DMS53 treated with DMSO at 0.1 percent for 48 hours (cell line): ENCODE results near the gene CAMTA1.

ENCODE experiments used
- DNase-seq: peaks from one replicate; lab custom pipeline; 2025; ENCODE audit not compliant: unreplicated experiment; lab: John Stamatoyannopoulos, UW

CAMTA1 gene

DNA sequence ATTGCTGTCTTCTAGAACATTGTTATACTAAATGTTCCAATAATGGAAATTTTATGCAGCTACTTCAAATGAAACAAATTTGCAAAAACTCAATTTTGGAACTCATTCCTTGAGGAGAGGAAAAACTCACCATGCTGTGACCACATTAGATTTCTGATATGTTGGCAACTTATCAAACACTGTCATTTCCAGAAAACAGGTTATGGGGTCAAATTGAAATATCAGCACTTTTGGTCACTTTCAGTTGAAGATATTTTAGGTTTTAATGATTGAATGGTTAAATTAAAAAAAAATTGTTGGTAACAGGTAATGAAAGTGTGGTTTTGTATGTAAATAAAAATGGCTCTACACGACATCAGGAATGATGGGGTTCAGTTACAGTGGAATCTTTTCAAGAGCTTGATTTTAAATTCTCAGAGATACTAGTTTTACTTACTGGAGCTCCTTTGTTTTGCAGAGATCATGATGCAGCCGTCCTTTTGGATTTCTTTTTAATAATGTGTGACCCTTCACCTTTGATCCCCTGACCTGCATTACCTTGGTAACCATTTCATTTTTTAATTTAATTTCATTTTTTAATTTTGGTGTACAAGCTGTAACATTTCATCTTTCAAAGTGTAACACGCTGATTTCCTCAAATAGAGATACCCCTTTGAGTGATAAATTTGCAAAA lies 86.2 kb downstream of the CAMTA1 start:
- no peak for DNase-seq

DNA sequence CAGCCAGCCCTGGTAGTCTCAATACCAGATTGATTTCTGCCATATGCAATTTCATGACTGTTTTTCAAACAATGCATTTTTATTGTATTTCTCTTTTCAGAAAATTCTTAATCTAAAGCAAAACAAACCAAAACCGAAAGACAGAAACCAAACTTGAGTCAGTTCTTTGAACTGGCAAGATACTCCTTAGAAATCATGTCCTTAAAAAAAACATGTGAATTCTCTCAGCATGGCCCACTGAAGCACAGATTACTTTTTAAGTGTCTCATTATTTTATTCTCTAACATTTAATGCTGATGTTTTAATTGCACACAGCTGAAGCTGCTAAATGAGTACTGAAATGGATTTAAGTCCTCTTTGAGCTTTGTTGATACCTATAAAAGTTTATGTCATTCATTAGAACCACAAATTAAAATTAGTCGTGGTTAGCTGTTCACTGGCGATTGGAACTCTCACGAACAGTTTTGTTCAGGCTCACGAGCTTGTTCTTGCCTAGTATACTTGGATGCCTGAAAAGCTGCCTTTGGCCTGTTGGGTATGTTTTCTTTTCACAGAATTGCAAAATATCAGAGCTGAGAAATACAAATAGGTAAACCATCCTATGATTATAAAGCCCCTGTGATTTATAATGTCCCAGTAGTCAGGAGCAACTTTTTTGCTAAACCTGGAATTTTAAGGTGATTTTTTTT lies 87.5 kb downstream of the CAMTA1 start:
- DNase-seq = no peak

DNA sequence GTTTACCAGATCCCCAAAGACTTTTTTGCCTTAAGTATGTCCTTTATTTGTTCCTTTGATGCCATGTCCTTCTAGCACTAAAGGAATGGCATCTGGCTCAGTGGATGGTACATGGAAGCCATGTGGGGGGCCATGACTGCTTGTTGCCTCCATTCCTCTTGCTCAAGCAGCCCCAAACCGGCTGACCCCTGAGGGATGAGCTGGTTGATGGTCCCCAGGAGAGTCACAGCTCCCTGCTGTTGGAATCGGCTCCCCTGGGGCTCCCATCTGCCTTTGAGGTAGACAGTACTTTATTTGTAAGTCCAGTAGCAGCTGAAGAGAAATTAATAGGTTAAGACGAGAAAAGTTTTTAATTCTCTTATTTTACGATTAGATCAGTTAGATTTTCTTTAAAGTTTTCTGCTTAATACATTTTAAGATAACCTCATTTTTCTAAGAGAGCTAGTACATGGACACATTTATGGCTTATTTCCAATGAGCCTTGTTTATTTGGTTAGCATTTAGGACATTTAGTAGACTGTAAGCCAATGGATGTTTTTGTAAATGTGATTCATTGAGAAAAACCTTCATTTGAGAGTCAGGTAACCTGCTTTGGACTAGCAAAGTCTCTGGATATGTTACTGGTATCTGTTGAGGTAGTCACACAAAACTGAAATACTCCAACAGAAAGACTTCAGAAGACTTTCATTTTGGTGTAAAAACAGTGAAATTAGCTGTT lies 88.2 kb downstream of the CAMTA1 start:
- DNase-seq = no peak

DNA sequence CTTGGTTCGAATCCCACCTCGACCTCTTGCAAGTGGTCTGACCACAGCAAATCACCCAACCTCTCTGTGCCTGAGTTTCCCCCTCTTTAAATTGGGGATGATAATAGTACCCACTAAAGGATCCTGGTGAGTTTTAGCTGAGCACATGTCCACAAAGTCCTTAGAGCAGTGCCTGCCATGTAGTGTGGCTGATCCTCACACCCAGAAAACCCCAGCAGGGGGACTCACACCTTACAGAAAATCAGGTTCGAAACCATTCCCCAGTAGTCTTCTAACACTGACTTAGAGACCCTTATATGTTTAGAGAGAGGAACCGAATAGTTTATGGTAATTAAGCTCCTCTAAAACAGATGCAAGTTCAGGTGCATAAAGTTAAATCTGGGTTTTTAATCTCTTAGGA lies 89.0 kb downstream of the CAMTA1 start:
- no peak for DNase-seq

DNA sequence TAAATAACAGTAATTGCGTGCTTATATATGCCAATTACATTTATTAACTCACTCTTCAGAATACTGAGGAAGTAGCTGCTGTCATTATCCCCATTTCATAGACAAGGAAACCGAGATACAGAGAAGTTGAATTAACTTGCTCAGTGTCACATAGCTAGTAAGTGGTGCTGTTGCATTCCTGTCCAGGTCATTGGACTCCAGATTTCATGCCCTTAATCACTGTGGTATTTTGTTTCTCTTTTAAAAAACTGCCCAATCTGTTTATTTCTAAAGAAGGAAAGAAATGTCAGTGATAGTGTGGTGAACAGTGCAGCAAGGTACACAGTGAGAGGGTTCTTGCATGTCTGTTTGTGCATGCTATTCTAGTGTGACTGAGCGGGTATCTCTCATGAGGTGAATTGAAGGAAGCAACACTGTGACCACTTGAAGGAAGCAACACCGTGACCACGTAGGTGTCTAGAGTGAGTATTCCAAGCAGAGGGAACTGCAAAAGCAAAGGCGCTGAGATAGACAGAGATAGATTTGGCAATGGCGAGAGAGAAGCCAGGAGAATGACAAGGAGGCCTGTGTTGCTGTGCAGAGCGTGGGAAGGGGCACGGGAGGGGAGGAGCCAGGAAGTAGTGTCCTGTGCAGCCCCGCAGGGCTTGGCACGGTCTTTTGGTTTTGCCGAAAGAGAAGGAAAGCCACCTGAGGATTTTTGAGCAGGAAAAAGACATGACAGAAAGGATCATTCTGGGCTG lies 95.9 kb downstream of the CAMTA1 start:
- DNase-seq = no peak

DNA sequence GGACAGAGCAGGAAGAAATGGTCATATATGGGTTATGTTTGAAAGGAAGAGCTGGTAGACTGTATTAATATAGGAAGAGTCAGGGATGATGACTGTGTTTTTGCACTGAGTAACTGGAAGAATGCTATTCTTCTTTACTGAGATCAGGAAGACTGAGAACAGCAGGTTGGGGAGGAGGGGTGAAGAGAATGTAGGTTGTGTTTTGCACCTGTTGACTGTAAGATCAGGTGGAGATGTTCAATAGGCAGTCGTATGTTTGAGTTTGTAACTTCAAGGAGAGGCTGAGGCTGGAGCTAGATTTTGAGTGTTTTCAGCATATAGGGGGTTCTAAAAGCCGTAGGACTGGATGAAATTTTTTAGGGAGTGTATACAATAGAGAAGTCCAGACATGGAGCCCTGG lies 97.2 kb downstream of the CAMTA1 start:
- DNase-seq = no peak

DNA sequence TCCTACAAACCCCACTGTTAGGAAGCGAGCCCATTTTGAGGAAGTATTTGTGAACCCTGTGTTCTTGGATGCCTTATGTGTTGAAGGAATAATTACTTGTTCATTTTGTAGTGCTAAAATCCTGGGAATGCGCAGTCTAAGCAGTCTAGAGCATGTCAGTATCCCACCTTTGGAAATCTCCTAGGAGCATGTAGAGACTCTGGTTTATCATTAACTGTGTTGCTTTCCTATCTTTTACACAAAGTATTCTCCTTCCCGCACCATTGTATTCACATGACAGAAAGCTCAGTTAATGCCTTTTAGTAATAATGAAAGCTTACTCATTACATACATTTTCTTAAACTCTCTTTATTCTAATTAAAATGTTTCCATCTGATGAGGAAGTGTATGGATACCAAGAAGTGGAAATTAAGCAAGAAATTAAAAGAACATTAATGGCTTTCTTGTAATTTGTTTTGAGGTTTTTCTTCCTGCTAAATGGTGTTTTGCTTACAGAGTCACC lies 99.4 kb downstream of the CAMTA1 start:
- no peak for DNase-seq

DNA sequence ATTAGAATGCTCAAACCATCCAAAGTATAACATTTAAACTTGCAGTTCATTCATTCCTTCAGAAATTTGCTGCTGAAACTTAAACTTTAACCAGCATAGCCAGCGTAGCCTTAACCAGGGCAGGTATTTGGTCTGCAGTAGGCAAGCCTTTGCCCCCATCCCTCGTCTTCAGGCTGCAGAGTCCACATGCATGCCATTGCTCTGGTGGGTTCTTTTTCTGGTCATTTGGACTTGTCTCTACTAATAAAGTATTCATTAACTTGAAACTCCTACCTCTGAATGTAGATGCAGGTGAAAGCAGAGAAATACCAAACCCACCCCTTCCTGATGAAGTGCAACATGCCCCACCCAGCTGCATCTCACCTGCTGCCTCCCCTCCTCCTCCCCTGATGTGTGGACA lies 100.2 kb downstream of the CAMTA1 start:
- no peak for DNase-seq

DNA sequence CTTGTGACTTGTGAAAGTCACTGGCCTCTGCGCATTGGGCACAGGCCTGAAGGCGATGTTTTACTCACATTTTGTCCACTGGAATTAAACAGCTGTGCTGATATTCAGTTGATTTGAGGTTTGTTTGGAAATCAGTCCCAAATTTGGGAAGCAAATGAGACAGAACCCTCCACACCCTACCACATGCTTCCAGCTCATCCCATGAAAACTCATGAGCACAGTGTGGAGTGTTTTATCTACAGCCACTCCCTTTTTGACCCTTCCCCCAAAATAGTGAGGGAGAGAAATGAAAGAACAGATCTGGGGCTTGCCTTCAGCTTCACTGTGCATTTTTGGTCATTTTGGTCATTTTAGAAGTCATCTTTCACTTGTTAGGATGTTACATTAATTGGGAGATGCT lies 101.3 kb downstream of the CAMTA1 start:
- DNase-seq = no peak

DNA sequence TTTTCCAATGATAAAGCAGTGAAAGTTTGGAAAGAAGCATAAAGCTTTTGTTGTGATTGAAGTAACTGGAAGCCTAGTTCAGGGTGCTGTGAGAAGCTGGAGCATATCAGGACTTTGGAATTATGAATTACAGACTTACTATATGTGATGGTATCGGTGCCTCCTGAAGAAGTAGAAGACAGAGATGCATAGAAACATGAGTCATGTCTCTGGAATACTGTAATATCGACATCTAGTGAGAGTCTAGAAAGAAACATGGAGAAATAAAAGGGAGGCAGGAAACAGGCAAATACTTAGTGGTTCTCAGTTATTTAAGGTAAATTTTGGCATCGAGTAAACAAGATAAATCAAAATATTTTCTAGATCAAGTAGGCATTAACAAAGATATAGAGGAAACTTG lies 103.0 kb downstream of the CAMTA1 start:
- no peak for DNase-seq

DNA sequence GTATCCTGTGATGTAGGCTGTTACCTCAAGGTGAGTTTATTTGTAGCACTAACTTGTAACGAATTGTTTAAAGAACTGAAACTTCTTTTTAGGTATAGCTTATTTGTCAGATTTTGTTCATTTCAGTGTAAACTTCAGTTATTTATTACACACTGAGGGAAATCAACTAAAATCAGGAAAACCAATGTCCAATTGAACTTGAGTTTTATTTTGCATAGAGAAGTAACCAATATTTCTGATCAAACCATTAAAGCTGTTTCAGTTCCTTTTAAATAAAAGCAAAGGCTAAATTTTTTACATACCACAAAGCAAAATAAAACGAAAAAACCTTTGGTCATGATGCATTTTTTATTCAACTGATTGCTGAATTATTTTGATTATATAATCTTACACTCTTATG lies 103.6 kb downstream of the CAMTA1 start:
- DNase-seq = no peak

DNA sequence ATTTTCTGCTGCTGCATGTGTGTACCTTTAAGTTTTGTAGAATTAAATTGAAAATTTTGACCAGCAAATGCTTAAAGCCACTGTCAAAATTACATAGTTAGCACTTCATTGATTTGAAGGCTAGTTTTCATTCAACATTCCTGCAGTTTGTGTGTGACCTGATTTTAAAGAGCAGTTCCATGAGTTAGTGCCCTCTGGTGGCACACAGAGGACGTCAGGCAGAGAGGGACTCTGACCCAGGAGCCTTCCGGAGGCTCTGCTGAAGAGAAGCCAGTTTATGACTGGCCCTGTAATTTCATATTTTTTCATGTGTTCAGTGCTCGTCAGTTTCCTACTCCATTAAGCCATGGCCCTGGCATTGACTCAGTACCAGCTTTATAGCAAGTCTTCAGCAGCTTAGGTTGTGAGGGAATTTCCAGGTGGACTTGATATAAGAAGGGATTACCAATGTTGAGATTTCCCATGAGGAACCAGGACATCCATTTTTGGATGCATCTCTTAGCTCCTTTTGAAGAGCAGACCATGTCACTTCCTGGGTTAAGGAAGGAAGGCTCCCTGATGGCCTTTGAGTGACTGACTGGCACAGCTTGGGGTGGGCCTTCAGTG lies 104.7 kb downstream of the CAMTA1 start:
- peak; percentile 35 for DNase-seq

DNA sequence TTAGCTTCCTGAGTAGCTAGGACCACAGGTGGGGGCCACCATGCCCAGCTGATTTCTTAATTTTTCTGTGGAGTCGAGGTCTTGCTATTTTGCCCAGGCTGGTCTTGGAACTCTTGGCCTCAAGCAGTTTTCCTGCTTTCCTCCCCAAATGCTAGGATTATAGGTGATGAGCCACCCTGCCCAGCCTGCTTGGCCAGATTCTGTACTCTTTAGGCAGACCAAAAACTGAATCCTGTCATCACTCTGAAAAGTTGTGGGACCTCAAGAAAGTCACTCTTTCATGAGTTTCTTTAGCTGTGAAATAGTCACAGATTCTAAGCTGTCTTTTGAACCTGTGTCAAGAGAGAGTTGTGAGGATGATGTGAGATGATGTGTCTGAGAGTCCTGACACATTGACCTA lies 105.4 kb downstream of the CAMTA1 start:
- DNase-seq = no peak

DNA sequence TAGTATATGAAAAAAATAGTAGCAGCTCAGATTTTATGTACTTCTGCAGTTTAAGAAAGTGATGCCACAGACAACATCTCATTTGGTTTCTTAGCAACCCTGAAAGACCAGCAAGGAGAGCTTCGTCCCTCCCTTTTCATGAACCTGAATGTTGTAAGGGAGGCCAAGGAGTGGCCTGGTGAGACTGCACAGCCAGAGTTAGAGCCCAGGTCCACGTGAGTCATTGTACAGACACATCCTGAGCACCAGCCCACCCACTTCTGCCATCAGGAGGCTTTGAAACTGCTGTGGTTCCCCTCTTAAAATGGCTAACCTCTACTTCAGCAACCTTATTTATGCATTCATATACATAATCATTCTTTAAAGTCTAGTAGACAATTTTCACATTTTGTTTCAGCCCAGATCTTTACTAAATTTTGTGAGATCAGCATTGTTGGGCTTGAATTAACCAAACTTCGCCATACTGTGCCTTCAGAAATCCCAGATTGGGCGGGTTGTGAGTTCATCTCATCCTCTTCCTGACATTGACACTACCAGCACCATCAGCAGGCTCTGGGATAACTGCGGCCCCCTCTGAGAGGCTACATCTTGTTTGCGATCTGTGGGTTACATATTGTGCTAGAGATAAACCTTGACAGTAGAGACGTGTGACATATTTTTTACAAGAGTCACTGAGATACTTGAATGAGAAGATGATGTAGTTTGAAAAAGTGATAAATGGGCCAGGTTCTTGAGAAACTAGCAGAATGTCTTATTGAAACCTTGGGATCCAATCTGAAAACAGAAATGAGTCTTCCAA lies 106.7 kb downstream of the CAMTA1 start:
- DNase-seq = no peak

DNA sequence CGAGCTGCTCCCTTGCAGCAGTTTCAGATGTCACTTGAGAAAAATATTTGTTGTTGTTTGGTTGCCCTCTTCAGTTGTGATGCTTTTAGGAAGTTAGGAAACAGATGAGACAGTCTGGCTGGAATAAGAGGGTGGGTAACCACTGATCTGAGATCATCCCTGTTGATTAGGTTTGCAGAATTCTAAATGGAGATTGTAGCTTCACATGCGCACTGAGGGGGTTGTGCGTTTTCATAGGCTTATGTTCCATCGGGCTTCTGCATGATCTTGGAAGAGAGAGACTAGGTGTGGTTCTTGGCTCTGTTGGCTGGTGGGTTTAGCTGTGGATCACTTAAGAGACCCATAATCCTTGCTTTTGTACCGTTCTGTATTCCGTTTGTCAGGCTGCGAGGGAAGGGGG lies 108.1 kb downstream of the CAMTA1 start:
- DNase-seq = no peak

DNA sequence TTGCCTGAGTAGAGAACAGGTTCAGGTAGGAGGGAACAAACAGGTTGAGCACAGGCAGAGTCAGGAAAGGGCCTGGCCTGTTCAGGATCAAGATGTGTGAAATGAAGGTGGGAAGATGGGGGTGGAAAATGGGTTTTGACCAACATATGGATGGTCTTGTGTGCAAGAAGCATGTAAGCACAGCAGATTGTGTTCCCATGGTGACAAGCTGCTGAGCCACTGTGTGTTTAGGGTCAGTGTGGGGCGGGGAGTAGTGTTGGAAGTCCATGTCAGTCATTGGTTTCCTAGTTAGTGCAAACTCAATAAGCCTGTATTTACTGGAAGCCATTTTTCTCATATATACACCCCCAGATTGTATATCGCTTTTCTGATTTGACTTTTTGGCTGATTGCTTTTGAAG lies 111.9 kb downstream of the CAMTA1 start:
- no peak for DNase-seq

DNA sequence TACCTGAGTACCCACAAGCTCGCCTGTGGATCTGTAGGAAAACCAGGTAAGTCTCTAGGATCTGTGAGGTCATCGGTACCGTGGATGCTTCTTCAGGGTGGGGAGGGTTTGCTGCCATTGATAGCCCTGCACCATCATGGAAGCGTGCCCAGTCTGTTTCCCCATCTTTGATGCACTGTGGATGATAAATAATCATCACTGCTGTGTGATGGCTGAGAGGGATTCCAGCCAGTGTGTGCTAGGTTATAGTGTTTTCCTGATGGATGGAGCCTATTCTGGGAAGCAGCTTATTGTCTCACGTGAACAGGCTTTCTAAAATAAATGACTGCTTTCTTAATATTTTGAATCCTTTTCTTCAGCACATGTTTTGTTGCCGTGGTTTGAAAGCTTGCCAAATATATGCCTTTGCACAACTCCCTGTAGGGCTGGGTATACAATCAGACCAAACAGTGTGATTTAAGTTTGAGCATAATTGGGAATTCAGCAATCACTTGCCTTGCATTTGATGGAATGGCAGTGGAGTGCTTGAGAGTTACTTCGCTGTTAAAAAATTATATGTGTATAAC lies 113.8 kb downstream of the CAMTA1 start:
- DNase-seq = no peak

DNA sequence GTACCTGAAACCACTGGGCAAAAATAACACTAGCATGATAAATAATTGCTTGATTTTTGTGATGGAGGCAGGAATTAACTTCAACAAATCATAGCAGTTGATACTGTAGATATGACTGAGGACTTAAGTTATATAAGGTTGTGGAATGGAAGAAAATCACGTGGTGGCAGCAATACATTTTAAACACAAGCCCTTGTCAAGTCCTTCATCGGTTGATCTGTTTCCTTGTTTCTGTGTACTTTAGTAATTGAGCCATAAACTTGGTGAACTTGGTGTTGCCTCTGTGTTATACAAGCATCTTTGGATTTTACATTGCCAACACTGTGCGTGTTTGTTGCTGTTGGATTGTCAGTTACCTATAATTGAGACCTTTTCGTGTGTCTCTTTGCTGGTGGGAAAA lies 114.4 kb downstream of the CAMTA1 start:
- DNase-seq = peak; percentile 5

DNA sequence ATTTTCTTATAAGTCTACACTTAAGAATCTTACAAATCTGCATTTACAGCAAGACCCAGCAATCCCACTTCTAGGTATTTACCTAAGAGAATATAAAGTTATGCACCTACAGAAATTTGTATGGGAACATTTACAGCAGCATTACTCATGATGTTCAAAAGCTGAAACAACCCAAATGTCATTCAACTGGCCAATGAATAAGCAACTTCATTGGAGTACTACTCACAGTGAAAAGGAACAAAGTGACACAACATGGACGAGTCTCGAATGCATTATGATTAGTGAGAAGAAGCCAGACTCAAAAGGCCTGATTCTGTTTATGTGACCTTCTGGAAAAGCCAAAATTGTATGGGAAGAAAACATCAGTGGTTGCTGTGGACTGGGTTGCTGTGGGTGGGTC lies 116.9 kb downstream of the CAMTA1 start:
- DNase-seq = no peak
